Astrocyte (in vitro differentiated cells and primary cell): Measurements from ENCODE around the gene SPPL2B.

Experiments
- CTCF ChIP-seq: IDR thresholded peaks from 2 replicates; pipeline ENCODE4 v1.5.1; 2011; ENCODE audit warnings: low read depth, mild to moderate bottlenecking, inconsistent platforms, low read length, moderate library complexity; ENCODE audit not compliant: insufficient read depth
- EZH2 ChIP-seq: IDR thresholded peaks from 2 replicates; pipeline ENCODE4 v1.6.1; 2012; ENCODE audit warnings: mild to moderate bottlenecking, low read length, inconsistent platforms; ENCODE audit not compliant: insufficient read depth

- TF ChIP-seq CTCF (peak; percentile 32), EZH2 (no peak)
Measured at GRCh38 chr19:2315818-2316353, 12.6 kb upstream of the SPPL2B start.
